Stimulated activated CD8-positive, alpha-beta memory T cell treated with anti-CD3 and anti-CD28 coated beads, Interleukin-15, amount 100 ng/mL, for 1 hour (primary cell): ENCODE results near the gene NRXN3.
"Not testable (repeated sequence)": the region's sequence is repeated elsewhere in the genome, so short reads cannot be mapped to it uniquely, and the experiment has no call there.

Experiments used
- DNase-seq: peaks from one replicate; pipeline ENCODE4 v3.0.0-alpha.2; 2020; ENCODE audit warnings: low read depth

NRXN3 gene

GRCh38 chr14:78405079-78405856 lies 235.1 kb downstream of the NRXN3 start:
- no peak for DNase-seq

GRCh38 chr14:78412475-78412874 lies 242.3 kb downstream of the NRXN3 start:
- no peak for DNase-seq

- DNase-seq = no peak
Observed at GRCh38 chr14:78414172-78414571, 244.0 kb downstream of the NRXN3 start.

- no peak for DNase-seq
Observed at GRCh38 chr14:78417532-78417931, 247.4 kb downstream of the NRXN3 start.

GRCh38 chr14:78424311-78424710 lies 254.1 kb downstream of the NRXN3 start:
- no peak for DNase-seq

- no peak for DNase-seq
Observed at GRCh38 chr14:78425330-78425729, 255.2 kb downstream of the NRXN3 start.

DNA sequence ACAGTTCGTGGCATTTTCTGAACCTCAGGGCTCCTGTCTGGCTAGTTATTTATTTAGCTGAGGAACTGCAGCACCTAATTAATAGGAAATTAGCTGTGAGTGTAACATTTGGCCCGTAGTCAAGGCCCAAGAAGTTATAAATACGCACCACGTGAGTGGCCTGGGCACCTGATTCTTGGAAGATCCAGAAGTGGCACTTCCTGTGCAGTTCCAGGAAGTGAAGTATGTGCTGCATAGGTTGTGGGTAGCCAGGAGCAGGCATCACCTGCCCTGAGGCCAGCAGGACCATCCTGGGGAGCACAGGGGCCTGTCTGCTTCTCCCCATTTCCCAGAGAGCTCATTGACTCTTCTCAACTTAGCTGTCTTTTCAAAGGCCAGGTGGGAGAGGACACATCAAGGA lies 255.6 kb downstream of the NRXN3 start:
- DNase-seq = no peak

DNA sequence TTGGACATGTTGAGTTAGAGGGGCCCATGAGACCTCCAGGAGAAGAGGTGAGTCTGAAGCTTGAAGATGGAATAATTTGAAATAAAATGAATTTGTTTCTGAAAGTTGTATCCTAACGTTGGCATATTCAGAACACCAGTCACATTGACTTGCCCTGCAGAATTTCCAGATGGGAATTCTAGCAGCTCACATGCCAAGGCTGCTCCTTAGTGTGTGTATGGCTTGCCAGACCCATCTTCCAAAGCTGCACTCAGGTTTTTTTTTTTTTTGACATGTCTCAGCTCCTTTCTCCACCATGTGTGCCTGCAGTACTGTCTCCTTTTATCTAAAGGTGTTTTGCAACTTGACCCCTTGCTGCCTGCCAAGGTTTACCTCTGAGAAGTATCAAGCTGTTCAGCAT lies 261.9 kb downstream of the NRXN3 start:
- no peak for DNase-seq

- not testable (repeated sequence) for DNase-seq
Observed at GRCh38 chr14:78437448-78437847, 267.3 kb downstream of the NRXN3 start.

DNA sequence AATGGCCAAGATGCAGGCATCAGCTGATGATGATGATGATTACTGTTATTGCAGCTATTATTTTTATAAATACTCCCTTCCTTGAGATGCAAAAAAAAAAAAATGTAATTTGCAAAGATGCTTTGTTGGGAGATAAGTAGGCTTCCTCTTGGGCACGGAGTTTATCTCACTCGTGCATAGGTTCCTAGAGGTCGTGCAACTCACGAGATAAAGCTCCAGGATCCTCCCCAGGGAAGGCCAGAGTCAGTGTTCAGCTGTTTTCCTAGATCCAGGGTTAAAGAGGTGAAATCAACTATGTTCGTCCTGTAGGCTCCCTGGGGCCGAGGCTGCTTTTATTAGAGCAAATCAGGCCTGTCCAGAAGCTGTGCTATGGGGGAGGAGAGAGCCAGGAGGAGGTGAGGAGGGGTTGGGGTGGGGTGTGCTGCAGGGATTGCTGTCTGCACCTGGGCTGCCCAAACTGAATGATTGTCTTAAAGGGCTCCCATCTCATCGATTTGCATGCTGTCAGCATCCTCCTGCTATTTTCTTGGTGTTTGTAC lies 270.3 kb downstream of the NRXN3 start:
- DNase-seq = no peak

DNA sequence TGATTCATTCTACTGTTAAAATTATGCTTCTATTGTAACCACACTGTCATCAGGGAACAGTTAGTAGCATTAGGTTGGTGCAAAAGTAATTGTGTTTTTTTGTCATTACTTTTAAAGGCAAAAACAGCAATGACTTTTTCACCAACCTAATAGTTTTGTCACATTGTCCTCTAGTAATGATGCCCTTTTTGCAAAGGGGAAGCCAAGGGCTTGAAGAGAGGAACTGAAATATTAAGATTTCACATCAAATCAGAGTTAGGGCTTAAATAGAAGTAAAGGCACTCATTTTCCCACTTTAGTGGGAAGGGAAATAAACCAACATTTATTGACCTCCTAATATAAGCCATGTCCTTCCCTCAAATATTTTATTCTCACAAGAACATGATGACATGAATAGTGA lies 273.7 kb downstream of the NRXN3 start:
- no peak for DNase-seq

- no peak for DNase-seq
Observed at GRCh38 chr14:78445275-78445674, 275.1 kb downstream of the NRXN3 start.

- no peak for DNase-seq
Observed at GRCh38 chr14:78446807-78447206, 276.6 kb downstream of the NRXN3 start.

DNA sequence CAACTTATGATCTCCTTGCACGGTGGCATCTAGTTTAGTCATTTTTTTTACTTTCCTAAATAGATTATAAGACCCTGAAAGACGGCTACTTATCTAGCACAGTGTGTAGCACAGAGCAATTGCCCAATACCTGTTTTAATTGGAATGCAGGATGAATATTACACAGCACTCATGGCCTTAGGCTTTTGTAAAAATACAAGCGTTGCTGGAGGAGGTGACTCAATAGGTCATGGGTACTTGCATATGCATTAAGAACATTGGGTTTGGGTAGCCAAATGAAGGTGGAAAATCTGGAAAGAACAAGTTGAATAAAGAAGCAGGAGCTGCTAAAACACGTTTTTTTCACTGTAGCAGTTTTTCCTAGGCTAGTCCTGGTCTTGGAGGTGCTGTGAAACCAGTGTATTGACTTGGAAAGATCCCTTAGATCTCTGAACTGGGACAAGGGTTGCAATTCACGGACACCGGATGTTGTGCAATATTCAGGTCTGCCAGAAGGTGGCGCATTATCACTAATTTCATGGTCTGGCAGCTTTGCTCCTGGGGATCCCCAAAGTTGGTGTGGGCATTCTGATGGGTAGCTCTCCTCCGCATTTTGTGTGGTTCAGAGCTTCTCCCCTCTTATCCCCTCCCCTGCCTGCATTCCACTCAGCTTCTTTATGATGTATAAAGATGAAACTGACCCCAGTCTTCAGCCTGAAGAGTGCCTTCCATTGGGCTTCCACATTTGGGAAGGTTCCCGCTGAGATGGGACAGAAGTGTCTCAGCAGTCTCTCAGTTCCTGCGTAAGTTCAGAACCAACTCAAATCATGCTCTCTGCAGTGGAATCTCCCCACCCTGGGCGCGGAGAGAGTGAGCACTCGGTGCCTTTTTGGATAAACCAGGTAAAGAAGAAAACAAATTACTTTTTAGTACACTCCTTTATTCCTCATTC lies 278.3 kb downstream of the NRXN3 start:
- no peak for DNase-seq

- no peak for DNase-seq
Observed at GRCh38 chr14:78450669-78451318, 280.6 kb downstream of the NRXN3 start.

GRCh38 chr14:78451319-78451695 lies 281.1 kb downstream of the NRXN3 start:
- no peak for DNase-seq

GRCh38 chr14:78455896-78456435 lies 285.8 kb downstream of the NRXN3 start:
- no peak for DNase-seq

DNA sequence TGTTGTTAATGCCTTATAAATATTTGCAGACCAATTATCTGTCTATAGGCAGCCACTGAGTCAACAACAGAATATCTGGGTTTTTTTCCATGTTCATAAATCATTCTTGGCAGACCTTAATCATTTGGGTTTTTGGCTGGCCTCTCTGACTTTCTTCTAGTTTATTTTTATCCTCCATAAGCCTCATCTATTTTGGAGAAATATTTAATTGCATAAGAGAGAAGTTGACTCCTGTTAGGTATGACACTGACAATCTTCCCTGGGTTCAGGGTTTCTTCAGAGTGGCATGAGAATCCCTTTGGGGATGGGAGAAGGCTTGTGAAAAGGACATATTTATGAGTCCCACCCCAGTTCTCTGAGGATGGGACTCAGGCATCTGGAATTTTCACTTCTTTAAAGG lies 299.8 kb downstream of the NRXN3 start:
- no peak for DNase-seq

- no peak for DNase-seq
Observed at GRCh38 chr14:78479127-78479780, 309.1 kb downstream of the NRXN3 start.

GRCh38 chr14:78484028-78484427 lies 313.9 kb downstream of the NRXN3 start:
- DNase-seq = no peak

- no peak for DNase-seq
Observed at GRCh38 chr14:78486081-78486480, 315.9 kb downstream of the NRXN3 start.

DNA sequence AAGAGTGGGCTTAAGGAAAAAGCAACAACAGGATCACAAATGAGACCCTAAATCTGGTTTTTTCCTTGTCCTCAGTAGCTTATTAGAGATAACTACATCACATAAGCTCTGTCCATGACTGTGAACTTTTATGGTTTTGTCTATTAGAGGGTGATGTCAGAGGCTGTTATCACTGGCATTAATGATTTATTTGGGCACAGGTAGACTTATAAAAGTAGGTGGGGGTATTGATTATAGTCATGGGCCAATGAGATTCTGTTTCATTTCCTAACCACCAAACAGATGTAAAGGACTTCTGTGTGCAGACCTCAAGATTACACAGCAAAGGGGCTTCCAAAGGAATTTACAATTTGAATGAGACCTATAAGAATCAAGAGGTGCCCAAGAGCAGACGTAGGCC lies 316.4 kb downstream of the NRXN3 start:
- DNase-seq = no peak
